GM23338 (cell line): ENCODE data around the gene DNAJB13.

Source experiments
- CREB1 ChIP-seq: fragments of 250-450 bp; sonication (Bioruptor Pico); IDR thresholded peaks from 2 replicates; pipeline ENCODE4 v1.5.0; 2020; ENCODE audit warnings: low read depth, mild to moderate bottlenecking, moderate library complexity
- EZH2 ChIP-seq: fragments of 200-600 bp; sonication (generic); IDR thresholded peaks from one replicate; pipeline ENCODE4 v1.8.0; 2017; ENCODE audit warnings: antibody characterized with exemption, mild to moderate bottlenecking, low read depth; ENCODE audit not compliant: unreplicated experiment
- EZH2phosphoT487 ChIP-seq: fragments of 200-600 bp; sonication (generic); IDR thresholded peaks from one replicate; pipeline ENCODE4 v1.8.1; 2018; ENCODE audit warnings: antibody characterized with exemption; ENCODE audit not compliant: unreplicated experiment
- JUNB ChIP-seq: IDR thresholded peaks from one replicate; pipeline ENCODE4 v1.6.1; 2016; ENCODE audit warnings: antibody characterized with exemption; ENCODE audit not compliant: unreplicated experiment
- POLR2AphosphoS5 ChIP-seq: IDR thresholded peaks from 2 replicates; pipeline ENCODE4 v1.6.1; 2016; ENCODE audit warnings: antibody characterized with exemption, low read depth
- STAT1 ChIP-seq: IDR thresholded peaks from one replicate; pipeline ENCODE4 v1.6.1; 2016; ENCODE audit warnings: antibody characterized with exemption; ENCODE audit not compliant: unreplicated experiment
- ZNF331 ChIP-seq: fragments of 250-450 bp; sonication (Bioruptor Pico); IDR thresholded peaks from 2 replicates; pipeline ENCODE4 v1.5.0; 2020; ENCODE audit warnings: low read depth, mild to moderate bottlenecking, moderate library complexity
- TF ChIP-seq, protein P1 (sequence below), 2 experiments: fragments of 200-600 bp in 1 of 2; sonication (generic) in 1 of 2; conservative IDR thresholded peaks; 2 replicates each; pipeline versions ENCODE4 v1.5.1 to v1.6.1; 2016 to 2017; ENCODE audit warnings: antibody characterized with exemption in 2 of 2, low read depth in 2 of 2, mild to moderate bottlenecking in 2 of 2, moderate library complexity in 1 of 2
- TF ChIP-seq, protein P2 (sequence below): IDR thresholded peaks from one replicate; pipeline ENCODE4 v1.6.1; 2018; ENCODE audit warnings: antibody characterized with exemption; ENCODE audit not compliant: unreplicated experiment

DNA sequence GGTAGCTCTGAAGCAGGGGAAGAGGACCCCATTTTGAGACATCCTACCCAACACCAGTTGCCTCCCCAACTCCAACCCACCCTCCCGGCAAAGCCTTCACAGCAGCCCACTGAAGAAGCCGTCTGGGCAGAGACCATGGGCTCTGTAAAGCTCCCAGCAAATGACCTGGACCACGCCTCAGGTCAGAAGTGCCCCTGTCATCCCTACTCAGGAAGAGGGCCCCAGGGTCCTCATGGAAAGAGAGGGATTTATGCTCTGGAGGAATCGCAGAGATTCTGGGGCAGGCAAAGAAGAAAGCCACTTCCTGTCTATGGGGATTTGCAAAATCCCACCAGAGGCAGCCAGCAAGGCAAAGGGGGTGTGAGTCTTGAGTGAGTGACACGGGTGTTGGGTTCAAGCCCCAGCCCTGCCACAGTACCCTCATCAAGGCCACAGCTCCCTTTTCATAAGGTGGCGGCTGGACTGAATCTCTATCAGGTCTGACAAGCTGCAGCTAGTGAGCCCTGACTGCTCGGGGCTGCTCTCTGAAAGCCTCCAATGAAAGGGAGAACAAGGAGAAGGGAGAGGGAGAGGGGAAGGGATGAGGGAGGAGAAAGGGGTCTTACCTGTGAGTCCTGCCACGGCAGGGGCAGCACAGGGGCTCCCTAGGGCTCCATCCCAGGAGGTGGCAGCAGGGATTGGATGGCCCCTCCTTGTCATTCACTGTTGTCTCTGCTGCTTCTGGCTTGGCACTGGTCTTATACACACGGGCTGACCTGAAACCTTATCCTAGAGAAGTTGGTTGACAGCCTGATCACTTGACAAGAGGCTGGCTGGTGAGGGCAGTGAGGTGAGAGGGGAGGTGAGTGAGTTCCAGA, 57.8 kb downstream of the DNAJB13 start, which contains the start of gene UCP3:
- TF ChIP-seq, protein P1, sequence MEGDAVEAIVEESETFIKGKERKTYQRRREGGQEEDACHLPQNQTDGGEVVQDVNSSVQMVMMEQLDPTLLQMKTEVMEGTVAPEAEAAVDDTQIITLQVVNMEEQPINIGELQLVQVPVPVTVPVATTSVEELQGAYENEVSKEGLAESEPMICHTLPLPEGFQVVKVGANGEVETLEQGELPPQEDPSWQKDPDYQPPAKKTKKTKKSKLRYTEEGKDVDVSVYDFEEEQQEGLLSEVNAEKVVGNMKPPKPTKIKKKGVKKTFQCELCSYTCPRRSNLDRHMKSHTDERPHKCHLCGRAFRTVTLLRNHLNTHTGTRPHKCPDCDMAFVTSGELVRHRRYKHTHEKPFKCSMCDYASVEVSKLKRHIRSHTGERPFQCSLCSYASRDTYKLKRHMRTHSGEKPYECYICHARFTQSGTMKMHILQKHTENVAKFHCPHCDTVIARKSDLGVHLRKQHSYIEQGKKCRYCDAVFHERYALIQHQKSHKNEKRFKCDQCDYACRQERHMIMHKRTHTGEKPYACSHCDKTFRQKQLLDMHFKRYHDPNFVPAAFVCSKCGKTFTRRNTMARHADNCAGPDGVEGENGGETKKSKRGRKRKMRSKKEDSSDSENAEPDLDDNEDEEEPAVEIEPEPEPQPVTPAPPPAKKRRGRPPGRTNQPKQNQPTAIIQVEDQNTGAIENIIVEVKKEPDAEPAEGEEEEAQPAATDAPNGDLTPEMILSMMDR (conservative IDR thresholded peaks at IDR 0.05; ENCODE audit: low read depth in 2 of 2) = no peak
- TF ChIP-seq EZH2 = no peak
- no peak for TF ChIP-seq JUNB
- no peak for TF ChIP-seq EZH2phosphoT487
- no peak for TF ChIP-seq ZNF331 (CRISPR knock-in tag)
- no peak for TF ChIP-seq POLR2AphosphoS5
- TF ChIP-seq, protein P2, sequence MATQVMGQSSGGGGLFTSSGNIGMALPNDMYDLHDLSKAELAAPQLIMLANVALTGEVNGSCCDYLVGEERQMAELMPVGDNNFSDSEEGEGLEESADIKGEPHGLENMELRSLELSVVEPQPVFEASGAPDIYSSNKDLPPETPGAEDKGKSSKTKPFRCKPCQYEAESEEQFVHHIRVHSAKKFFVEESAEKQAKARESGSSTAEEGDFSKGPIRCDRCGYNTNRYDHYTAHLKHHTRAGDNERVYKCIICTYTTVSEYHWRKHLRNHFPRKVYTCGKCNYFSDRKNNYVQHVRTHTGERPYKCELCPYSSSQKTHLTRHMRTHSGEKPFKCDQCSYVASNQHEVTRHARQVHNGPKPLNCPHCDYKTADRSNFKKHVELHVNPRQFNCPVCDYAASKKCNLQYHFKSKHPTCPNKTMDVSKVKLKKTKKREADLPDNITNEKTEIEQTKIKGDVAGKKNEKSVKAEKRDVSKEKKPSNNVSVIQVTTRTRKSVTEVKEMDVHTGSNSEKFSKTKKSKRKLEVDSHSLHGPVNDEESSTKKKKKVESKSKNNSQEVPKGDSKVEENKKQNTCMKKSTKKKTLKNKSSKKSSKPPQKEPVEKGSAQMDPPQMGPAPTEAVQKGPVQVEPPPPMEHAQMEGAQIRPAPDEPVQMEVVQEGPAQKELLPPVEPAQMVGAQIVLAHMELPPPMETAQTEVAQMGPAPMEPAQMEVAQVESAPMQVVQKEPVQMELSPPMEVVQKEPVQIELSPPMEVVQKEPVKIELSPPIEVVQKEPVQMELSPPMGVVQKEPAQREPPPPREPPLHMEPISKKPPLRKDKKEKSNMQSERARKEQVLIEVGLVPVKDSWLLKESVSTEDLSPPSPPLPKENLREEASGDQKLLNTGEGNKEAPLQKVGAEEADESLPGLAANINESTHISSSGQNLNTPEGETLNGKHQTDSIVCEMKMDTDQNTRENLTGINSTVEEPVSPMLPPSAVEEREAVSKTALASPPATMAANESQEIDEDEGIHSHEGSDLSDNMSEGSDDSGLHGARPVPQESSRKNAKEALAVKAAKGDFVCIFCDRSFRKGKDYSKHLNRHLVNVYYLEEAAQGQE = no peak
- TF ChIP-seq CREB1 (CRISPR knock-in tag) = no peak
- TF ChIP-seq STAT1 = no peak
